ENCODE data around the gene UBIAD1.

Gene UBIAD1

GRCh38 chr1:11330411-11330810 lies 57.4 kb downstream of the UBIAD1 start:
- no peak for TF ChIP-seq CTCF (IDR thresholded peaks at IDR 0.05)
- Mint-ChIP-seq H3K4me3 (no peak overlapping the region), H3K4me1 (peaks cover 65% of the 10 kb centered on the region), H3K9me3 (no peaks in the 10 kb centered on the region), H3K36me3 (ENCODE audit: low read depth) (no peaks in the 10 kb centered on the region), H3K27ac (no peak overlapping the region), H3K27me3 (ENCODE audit: low read depth, poor library complexity) (peaks cover 9% of the 10 kb centered on the region)
- no peak for DNase-seq

GRCh38 chr1:11331036-11331944 lies 58.3 kb downstream of the UBIAD1 start:
- Mint-ChIP-seq H3K4me1 (peaks cover 73% of the 10 kb centered on the region), H3K27ac (no peak overlapping the region), H3K9me3 (no peaks in the 10 kb centered on the region), H3K36me3 (ENCODE audit: low read depth) (no peaks in the 10 kb centered on the region), H3K4me3 (no peak overlapping the region), H3K27me3 (ENCODE audit: low read depth, poor library complexity) (peaks cover 9% of the 10 kb centered on the region)
- no peak for DNase-seq
- no peak for TF ChIP-seq CTCF (IDR thresholded peaks at IDR 0.05)

- Mint-ChIP-seq H3K27me3 (ENCODE audit: low read depth, poor library complexity) (peaks cover 9% of the 10 kb centered on the region), H3K4me3 (no peak overlapping the region), H3K4me1 (peaks cover 71% of the 10 kb centered on the region), H3K27ac (no peak overlapping the region), H3K36me3 (ENCODE audit: low read depth) (no peaks in the 10 kb centered on the region), H3K9me3 (no peaks in the 10 kb centered on the region)
- TF ChIP-seq CTCF (IDR thresholded peaks at IDR 0.05), result no peak
- DNase-seq, result no peak
Measured at GRCh38 chr1:11331945-11332546, 59.0 kb downstream of the UBIAD1 start.

- H3K4me1 Mint-ChIP-seq, result peaks cover 66% of the 10 kb centered on the region
- no peak overlapping the region for H3K4me3 Mint-ChIP-seq
- peaks cover 9% of the 10 kb centered on the region for H3K27me3 Mint-ChIP-seq (ENCODE audit: low read depth, poor library complexity)
- no peaks in the 10 kb centered on the region for H3K9me3 Mint-ChIP-seq
- H3K36me3 Mint-ChIP-seq (ENCODE audit: low read depth), result no peaks in the 10 kb centered on the region
- no peak for DNase-seq
- no peak overlapping the region for H3K27ac Mint-ChIP-seq
- TF ChIP-seq CTCF (IDR thresholded peaks at IDR 0.05), result no peak
Measured at GRCh38 chr1:11333631-11334030, 60.6 kb downstream of the UBIAD1 start.

- DNase-seq, result no peak
Measured at GRCh38 chr1:11334261-11334804, 61.3 kb downstream of the UBIAD1 start.

More at GRCh38 chr1:11334261-11334804, 61.3 kb downstream of the UBIAD1 start:
- peaks cover 66% of the 10 kb centered on the region for H3K4me1 Mint-ChIP-seq
- H3K9me3 Mint-ChIP-seq, result no peaks in the 10 kb centered on the region
- H3K27me3 Mint-ChIP-seq (ENCODE audit: low read depth, poor library complexity), result peaks cover 9% of the 10 kb centered on the region
- TF ChIP-seq CTCF (IDR thresholded peaks at IDR 0.05), result no peak
- no peaks in the 10 kb centered on the region for H3K36me3 Mint-ChIP-seq (ENCODE audit: low read depth)
- no peak overlapping the region for H3K27ac Mint-ChIP-seq
- peak overlapping the region; percentile 34 for H3K4me3 Mint-ChIP-seq
